ENCODE measurements around the gene ZNF69.

GRCh38 chr19:11921852-11922495, 34.4 kb downstream of the ZNF69 start:
- TF ChIP-seq YY1 (IDR thresholded peaks at IDR 0.05; ENCODE audit: insufficient read depth, insufficient read length): no peak
- no peak for TF ChIP-seq SUZ12 (IDR thresholded peaks at IDR 0.05; ENCODE audit: extremely low read depth, insufficient read depth, insufficient read length)
- no peak for TF ChIP-seq ZNF274 (IDR thresholded peaks at IDR 0.05; ENCODE audit: low read depth, low read length)
